Neutrophil (primary cell): ENCODE results near the gene TMED6.
A peak's percentile ranks its signal among the peaks of the same experiment; 100 is the strongest.

Source experiments
- H3K27ac ChIP-seq: fragments of 200-600 bp; sonication (generic); 2 replicates; pipeline ENCODE4 v1.5.1; 2016; ENCODE audit warnings: mild to moderate bottlenecking, moderate library complexity
- H3K27me3 ChIP-seq: fragments of 200-600 bp; sonication (generic); 2 replicates; pipeline ENCODE4 v1.6.0; 2016; ENCODE audit warnings: mild to moderate bottlenecking
- H3K36me3 ChIP-seq: fragments of 200-600 bp; sonication (generic); 2 replicates; pipeline ENCODE4 v1.5.1; 2017
- H3K4me1 ChIP-seq, 2 experiments: fragments of 200-600 bp in 1 of 2; sonication (generic) in 1 of 2; 1 replicate in 1 of 2; 2 replicates in 1 of 2; pipeline versions ENCODE4 v1.5.1 to v1.6.1; 2013 to 2016; ENCODE audit warnings: low read depth in 1 of 2, low read length in 1 of 2, mild to moderate bottlenecking in 1 of 2, moderate library complexity in 1 of 2; ENCODE audit not compliant: control insufficient read depth in 1 of 2, insufficient read depth in 1 of 2
- H3K4me3 ChIP-seq, 2 experiments: fragments of 200-600 bp in 1 of 2; sonication (generic) in 1 of 2; 1 replicate in 1 of 2; 2 replicates in 1 of 2; pipeline ENCODE4 v1.5.1; 2013 to 2016; ENCODE audit warnings: low read depth in 1 of 2, low read length in 1 of 2, mild to moderate bottlenecking in 1 of 2, moderate library complexity in 1 of 2
- H3K9me3 ChIP-seq: fragments of 200-600 bp; sonication (generic); 2 replicates; pipeline ENCODE4 v1.5.1; 2016
- CTCF ChIP-seq: fragments of 200-600 bp; sonication (generic); IDR thresholded peaks from 2 replicates; pipeline ENCODE4 v1.5.1; 2016; ENCODE audit warnings: antibody characterized with exemption

Gene TMED6

DNA sequence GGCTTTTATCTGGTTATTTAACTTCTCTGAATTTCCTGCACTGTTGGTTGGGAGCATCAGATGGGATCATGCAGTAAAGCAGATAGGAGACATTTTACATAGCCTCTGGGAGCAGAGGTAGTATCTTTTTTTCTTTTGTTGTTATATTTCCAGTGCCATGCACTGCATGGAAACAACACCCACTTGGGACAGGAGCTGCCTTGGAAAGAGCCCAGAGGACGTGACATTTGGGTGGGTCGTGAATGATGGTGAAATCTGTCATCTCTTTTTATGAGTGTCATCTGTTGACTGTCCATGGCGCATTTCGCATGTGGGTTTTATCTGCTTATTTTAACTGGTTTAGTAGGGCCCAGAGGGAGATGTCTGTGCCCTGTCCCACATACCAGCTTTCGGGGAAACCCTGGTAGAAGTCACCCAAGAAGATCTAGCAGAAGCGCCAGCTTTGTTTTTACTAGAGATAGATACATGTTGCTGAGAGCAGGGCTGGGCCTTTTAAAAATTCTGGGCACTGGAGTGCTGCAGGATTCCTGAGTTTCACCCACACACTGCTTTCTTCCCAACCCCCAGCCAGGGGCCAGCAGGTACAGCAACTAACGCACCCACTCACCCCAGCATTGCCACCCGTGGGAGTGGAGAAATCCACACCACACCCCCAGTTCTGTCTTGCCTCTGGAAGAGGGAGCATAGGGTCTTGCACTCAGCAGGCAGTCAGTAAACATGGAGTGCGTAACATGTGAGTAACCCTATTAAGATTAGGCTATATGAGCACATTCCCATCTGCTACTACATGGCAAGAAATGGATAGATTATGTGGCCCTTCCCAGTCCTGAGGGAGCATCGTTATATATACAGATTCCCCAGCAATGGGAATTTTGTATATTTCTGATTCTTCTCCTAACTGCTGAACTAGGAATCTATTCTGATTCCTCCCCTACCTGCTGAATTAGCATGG, 42.6 kb upstream of the TMED6 start:
- H3K27me3 ChIP-seq: no peaks in the 10 kb centered on the region
- no peak overlapping the region for H3K4me3 ChIP-seq
- H3K36me3 ChIP-seq: no peaks in the 10 kb centered on the region
- no peak overlapping the region for H3K27ac ChIP-seq
- H3K4me1 ChIP-seq: peaks cover 13 to 14% of the 10 kb centered on the region in 2 experiments
- TF ChIP-seq CTCF: no peak
- no peaks in the 10 kb centered on the region for H3K9me3 ChIP-seq

GRCh38 chr16:69386596-69386995, 35.0 kb upstream of the TMED6 start:
- Histone ChIP-seq H3K27me3 (no peaks in the 10 kb centered on the region), H3K4me3 (no peak overlapping the region), H3K9me3 (no peaks in the 10 kb centered on the region), H3K4me1 (peaks cover 12 to 14% of the 10 kb centered on the region in 2 experiments), H3K36me3 (peaks cover 18% of the 10 kb centered on the region), H3K27ac (no peak overlapping the region)
- no peak for TF ChIP-seq CTCF

DNA sequence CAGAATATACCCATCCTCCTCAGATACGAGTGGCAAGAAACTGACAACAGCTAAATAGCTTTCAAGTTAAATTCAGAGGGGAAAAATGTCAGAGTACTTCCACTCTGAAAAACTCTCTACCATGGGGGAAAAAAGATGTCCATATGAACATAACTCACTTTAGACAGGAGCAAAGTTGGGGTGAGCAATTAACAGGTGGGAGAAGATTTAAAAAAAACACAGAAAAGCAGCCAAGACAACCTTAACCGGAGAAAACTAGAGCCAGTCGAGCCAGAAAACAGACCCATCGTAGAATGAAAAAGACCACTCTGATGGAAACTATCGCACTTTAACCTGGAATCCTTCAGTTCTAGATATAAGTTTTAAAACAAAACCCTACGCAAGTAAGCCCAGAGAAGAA, 33.4 kb upstream of the TMED6 start:
- H3K4me3 ChIP-seq: peak overlapping the region; percentile 66 to 71
- no peaks in the 10 kb centered on the region for H3K27me3 ChIP-seq
- no peaks in the 10 kb centered on the region for H3K9me3 ChIP-seq
- peaks cover 31% of the 10 kb centered on the region for H3K36me3 ChIP-seq
- H3K4me1 ChIP-seq: peaks cover 12 to 14% of the 10 kb centered on the region in 2 experiments
- H3K27ac ChIP-seq: peak overlapping the region; percentile 90
- TF ChIP-seq CTCF: no peak

DNA sequence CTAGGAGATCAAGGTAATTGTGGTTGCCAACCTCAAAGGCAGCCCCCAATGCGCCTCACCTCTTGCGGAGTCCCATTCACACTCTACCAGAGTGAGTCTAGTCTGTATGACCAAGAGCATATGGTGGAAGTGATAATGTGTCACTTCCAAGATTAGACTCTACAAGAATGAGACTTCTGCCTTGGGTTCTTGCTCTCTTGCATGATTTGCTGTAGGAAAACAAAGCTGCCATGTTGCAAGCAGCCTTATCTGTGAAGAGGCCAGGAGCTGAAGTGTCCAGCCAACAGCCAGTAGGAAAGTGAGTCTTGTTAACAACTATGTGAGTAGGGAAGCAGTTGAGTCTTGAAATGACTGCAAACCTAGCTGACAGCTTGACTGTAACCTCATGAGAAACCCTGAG, 30.8 kb upstream of the TMED6 start:
- TF ChIP-seq CTCF: no peak
- H3K4me3 ChIP-seq: no peak overlapping the region
- H3K27ac ChIP-seq: no peak overlapping the region
- H3K9me3 ChIP-seq: no peaks in the 10 kb centered on the region
- peaks cover 12 to 14% of the 10 kb centered on the region in 2 experiments for H3K4me1 ChIP-seq
- H3K36me3 ChIP-seq: peaks cover 55% of the 10 kb centered on the region
- no peaks in the 10 kb centered on the region for H3K27me3 ChIP-seq

- Histone ChIP-seq H3K27me3 (no peaks in the 10 kb centered on the region), H3K4me3 (no peak overlapping the region), H3K9me3 (no peaks in the 10 kb centered on the region), H3K27ac (no peak overlapping the region), H3K4me1 (peaks cover 11 to 14% of the 10 kb centered on the region in 2 experiments), H3K36me3 (peaks cover 58% of the 10 kb centered on the region)
- no peak for TF ChIP-seq CTCF
Measured at GRCh38 chr16:69381231-69381630, 29.6 kb upstream of the TMED6 start.
